Keratinocyte (primary cell): Measurements from ENCODE around the gene TMA7B. TPM values are rescaled to one million over a fixed set of nuclear protein-coding genes. Genes with fewer than 3 reads are reported as not detected.

ENCODE experiments used
- DNase-seq: peaks from one replicate; pipeline ENCODE4 v3.0.0-alpha.2; 2011; ENCODE audit warnings: low read depth, missing footprints, low spot score
- FAIRE-seq: peaks from 2 replicates; lab custom pipeline; 2011; peaks lifted over from hg19 to GRCh38; lab: Jason Lieb, UNC
- H2AFZ ChIP-seq: 2 replicates; pipeline ENCODE4 v1.6.0; 2012; ENCODE audit warnings: low read length, control low read depth, inconsistent platforms; ENCODE audit not compliant: control insufficient read depth
- H3K27ac ChIP-seq: 2 replicates; pipeline ENCODE4 v1.5.1; 2011; ENCODE audit warnings: low read length; ENCODE audit not compliant: control insufficient read depth, insufficient read depth
- H3K27me3 ChIP-seq: 3 replicates; pipeline ENCODE4 v1.6.0; 2011; ENCODE audit warnings: low read length; ENCODE audit not compliant: control insufficient read depth, insufficient read depth; ENCODE audit errors: extremely low read depth
- H3K36me3 ChIP-seq, 2 experiments: 2 replicates in 1 of 2; 3 replicates in 1 of 2; pipeline ENCODE4 v1.5.1; 2011; ENCODE audit warnings: low read length in 2 of 2, mild to moderate bottlenecking in 1 of 2; ENCODE audit not compliant: control insufficient read depth in 2 of 2, insufficient read depth in 2 of 2; ENCODE audit errors: extremely low read depth in 1 of 2
- H3K4me1 ChIP-seq: 3 replicates; pipeline ENCODE4 v1.5.1; 2011; ENCODE audit warnings: low read length; ENCODE audit not compliant: control insufficient read depth, insufficient read depth; ENCODE audit errors: extremely low read depth
- H3K4me2 ChIP-seq: 3 replicates; pipeline ENCODE4 v1.6.0; 2011; ENCODE audit warnings: low read depth, low read length; ENCODE audit not compliant: control insufficient read depth, insufficient read depth; ENCODE audit errors: extremely low read depth
- H3K4me3 ChIP-seq, 3 experiments: fragments of 200-600 bp in 1 of 3; sonication (generic) in 1 of 3; 2 replicates in 2 of 3; 3 replicates in 1 of 3; pipeline ENCODE4 v1.5.1; 2011 to 2016; ENCODE audit warnings: low read length in 3 of 3, mild to moderate bottlenecking in 3 of 3, control low read depth in 2 of 3, inconsistent platforms in 1 of 3, low read depth in 1 of 3, mixed read lengths in 1 of 3, mixed run types in 1 of 3, moderate library complexity in 1 of 3; ENCODE audit not compliant: control insufficient read depth in 2 of 3, insufficient read depth in 2 of 3; ENCODE audit errors: extremely low read depth in 1 of 3
- H3K79me2 ChIP-seq: 2 replicates; pipeline ENCODE4 v1.6.0; 2012; ENCODE audit warnings: low read length; ENCODE audit not compliant: control insufficient read depth, insufficient read depth
- H3K9ac ChIP-seq: 3 replicates; pipeline ENCODE4 v1.6.0; 2011; ENCODE audit warnings: low read length; ENCODE audit not compliant: control insufficient read depth, insufficient read depth; ENCODE audit errors: extremely low read depth
- H3K9me1 ChIP-seq: 3 replicates; pipeline ENCODE4 v1.6.0; 2011; ENCODE audit warnings: low read length; ENCODE audit not compliant: control insufficient read depth, insufficient read depth; ENCODE audit errors: extremely low read depth
- H3K9me3 ChIP-seq: 2 replicates; pipeline ENCODE4 v1.5.1; 2012; ENCODE audit warnings: low read depth, low read length; ENCODE audit not compliant: control insufficient read depth
- H4K20me1 ChIP-seq: 3 replicates; pipeline ENCODE4 v1.6.0; 2011; ENCODE audit warnings: low read length; ENCODE audit not compliant: control insufficient read depth, insufficient read depth; ENCODE audit errors: extremely low read depth
- EZH2 ChIP-seq: IDR thresholded peaks from one replicate; pipeline ENCODE4 v1.6.1; 2012; ENCODE audit warnings: inconsistent platforms, mild to moderate bottlenecking, low read length, moderate library complexity
- dilution Hi-C: fragments of 300-500 bp; cut with MboI; formaldehyde crosslinking; loops from one replicate; pipeline ENCODE4 v1.7.0; 2020; ENCODE audit warnings: low sequenced_read_pairs; ENCODE audit not compliant: extremely low pct_ligation_motif_present
- polyA plus RNA-seq, 5 experiments: library from polyadenylated mRNA; depleted of rRNA in 3 of 5; stranded (reverse) in 3 of 5; stranded (forward) in 1 of 5; unstranded in 1 of 5; fragments of >200 nt; gene quantifications; 1 replicate in 1 of 5; 2 replicates in 3 of 5; 3 replicates in 1 of 5; pipeline versions ENCODE4 v1.2.1 to v1.2.3, GENCODE V29; 2011 to 2012; ENCODE audit warnings: missing spikeins in 2 of 5, low read depth in 1 of 5, low replicate concordance in 1 of 5
- TF ChIP-seq, protein P1 (sequence below), 3 experiments: IDR thresholded peaks in 1 of 3; conservative IDR thresholded peaks in 1 of 3; optimal IDR thresholded peaks in 1 of 3; 2 replicates in 2 of 3; 3 replicates in 1 of 3; pipeline versions ENCODE3 to v1.5.1; 2011; ENCODE audit warnings: low read length in 3 of 3, mild to moderate bottlenecking in 3 of 3, moderate library complexity in 2 of 3, control low read depth in 1 of 3, inconsistent platforms in 1 of 3; ENCODE audit not compliant: insufficient read depth in 2 of 3; ENCODE audit errors: extremely low read depth in 1 of 3

The TMA7B gene
- polyA plus RNA-seq, 1 donor (not counting 4 experiments of a cell fraction or from before 2014, with no cell fraction given), result not detected

DNA sequence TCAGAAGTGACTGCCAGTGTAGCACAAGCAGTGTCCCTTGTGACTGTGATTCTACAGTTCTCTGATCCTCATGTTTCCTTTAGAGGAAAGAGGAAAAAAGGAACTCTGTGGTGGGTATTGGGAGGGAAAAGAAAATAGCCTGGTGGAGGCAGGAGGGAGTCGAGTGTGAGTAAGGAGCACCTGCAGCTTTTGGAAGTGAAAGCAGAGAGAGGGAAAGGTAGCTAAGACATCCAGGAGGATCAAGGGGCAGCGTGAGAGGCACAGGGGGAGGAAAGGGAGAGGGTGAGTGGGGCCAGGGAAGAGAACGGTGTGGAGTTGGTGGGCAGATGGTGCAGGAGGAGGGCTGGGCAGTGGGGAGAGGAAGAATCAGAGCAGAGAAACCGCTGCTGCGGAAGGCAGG lies 12.4 kb downstream of the TMA7B start:
- no peak overlapping the region for H3K9ac ChIP-seq
- no peak overlapping the region for H3K4me3 ChIP-seq
- H3K9me3 ChIP-seq, result no peaks in the 10 kb centered on the region
- H4K20me1 ChIP-seq, result no peaks in the 10 kb centered on the region
- FAIRE-seq (no peak), DNase-seq (no peak)
- no peaks in the 10 kb centered on the region for H3K9me1 ChIP-seq
- H2AFZ ChIP-seq, result no peak overlapping the region
- no peaks in the 10 kb centered on the region for H3K36me3 ChIP-seq
- no peak overlapping the region for H3K27ac ChIP-seq
- dilution Hi-C loops, result no loop called here
- H3K79me2 ChIP-seq, result no peaks in the 10 kb centered on the region
- no peaks in the 10 kb centered on the region for H3K4me1 ChIP-seq
- TF ChIP-seq, protein P1, sequence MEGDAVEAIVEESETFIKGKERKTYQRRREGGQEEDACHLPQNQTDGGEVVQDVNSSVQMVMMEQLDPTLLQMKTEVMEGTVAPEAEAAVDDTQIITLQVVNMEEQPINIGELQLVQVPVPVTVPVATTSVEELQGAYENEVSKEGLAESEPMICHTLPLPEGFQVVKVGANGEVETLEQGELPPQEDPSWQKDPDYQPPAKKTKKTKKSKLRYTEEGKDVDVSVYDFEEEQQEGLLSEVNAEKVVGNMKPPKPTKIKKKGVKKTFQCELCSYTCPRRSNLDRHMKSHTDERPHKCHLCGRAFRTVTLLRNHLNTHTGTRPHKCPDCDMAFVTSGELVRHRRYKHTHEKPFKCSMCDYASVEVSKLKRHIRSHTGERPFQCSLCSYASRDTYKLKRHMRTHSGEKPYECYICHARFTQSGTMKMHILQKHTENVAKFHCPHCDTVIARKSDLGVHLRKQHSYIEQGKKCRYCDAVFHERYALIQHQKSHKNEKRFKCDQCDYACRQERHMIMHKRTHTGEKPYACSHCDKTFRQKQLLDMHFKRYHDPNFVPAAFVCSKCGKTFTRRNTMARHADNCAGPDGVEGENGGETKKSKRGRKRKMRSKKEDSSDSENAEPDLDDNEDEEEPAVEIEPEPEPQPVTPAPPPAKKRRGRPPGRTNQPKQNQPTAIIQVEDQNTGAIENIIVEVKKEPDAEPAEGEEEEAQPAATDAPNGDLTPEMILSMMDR (optimal IDR thresholded peaks at IDR 0.05 in 1 of 3, IDR thresholded peaks at IDR 0.05 in 1 of 3, conservative IDR thresholded peaks at IDR 0.05 in 1 of 3; ENCODE audit: extremely low read depth in 1 of 3, insufficient read depth in 2 of 3, low read length in 3 of 3), result no peak
- TF ChIP-seq EZH2, result no peak
- H3K27me3 ChIP-seq, result peaks cover 36% of the 10 kb centered on the region
- H3K4me2 ChIP-seq, result no peak overlapping the region

DNA sequence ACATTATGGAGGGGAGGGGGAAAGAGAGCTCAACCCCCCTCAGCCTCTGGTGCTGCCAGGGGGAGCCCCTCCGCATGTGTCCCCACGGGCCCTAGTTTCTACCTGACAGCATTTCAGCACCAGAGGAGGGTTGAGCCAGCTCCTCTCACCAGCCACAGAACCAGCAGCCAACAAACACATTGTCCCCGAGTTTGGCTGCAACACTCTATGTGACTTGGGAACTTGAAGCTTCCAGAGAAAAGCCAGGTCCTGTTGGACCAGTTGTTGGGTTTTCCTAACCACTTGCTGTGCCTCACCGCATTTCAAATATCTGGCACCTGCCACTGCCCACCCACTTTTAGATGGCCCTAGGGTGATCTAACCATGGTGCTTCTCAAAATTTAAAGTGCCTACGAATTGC lies 13.5 kb downstream of the TMA7B start:
- H3K79me2 ChIP-seq, result no peaks in the 10 kb centered on the region
- no peaks in the 10 kb centered on the region for H4K20me1 ChIP-seq
- no peak overlapping the region for H3K4me3 ChIP-seq
- TF ChIP-seq, protein P1 (optimal IDR thresholded peaks at IDR 0.05 in 1 of 3, IDR thresholded peaks at IDR 0.05 in 1 of 3, conservative IDR thresholded peaks at IDR 0.05 in 1 of 3; ENCODE audit: extremely low read depth in 1 of 3, insufficient read depth in 2 of 3, low read length in 3 of 3), result no peak
- TF ChIP-seq EZH2, result no peak
- no peak overlapping the region for H3K4me2 ChIP-seq
- H3K36me3 ChIP-seq, result no peaks in the 10 kb centered on the region
- no peak overlapping the region for H3K27ac ChIP-seq
- H3K27me3 ChIP-seq, result peaks cover 36% of the 10 kb centered on the region
- no peak overlapping the region for H2AFZ ChIP-seq
- H3K9ac ChIP-seq, result no peak overlapping the region
- FAIRE-seq, result no peak
- H3K9me3 ChIP-seq, result no peaks in the 10 kb centered on the region
- dilution Hi-C loops, result no loop called here
- H3K4me1 ChIP-seq, result no peaks in the 10 kb centered on the region
- no peak for DNase-seq
- H3K9me1 ChIP-seq, result no peaks in the 10 kb centered on the region
